ENCODE results near the gene CALCOCO2. TPM values are rescaled to one million over a fixed set of nuclear protein-coding genes. Genes with fewer than 3 reads are reported as not detected.
A peak's percentile ranks its signal among the peaks of the same experiment; 100 is the strongest.
"Not testable (repeated sequence)": the region's sequence is repeated elsewhere in the genome, so short reads cannot be mapped to it uniquely, and the experiment has no call there.

The CALCOCO2 gene
- total RNA-seq, 2 donors from 2014 or later = 112 to 152 TPM

- Histone ChIP-seq H3K4me1 (peaks cover 0 to 84% of the 10 kb centered on the region in 2 donors), H3K27ac (peak overlapping the region; percentile 99 to 100)
- DNase-seq (ENCODE audit: low spot score) = no peak
These were observed 4.1 kb downstream of the CALCOCO2 start for GRCh38 chr17:48834973-48835372.

DNA sequence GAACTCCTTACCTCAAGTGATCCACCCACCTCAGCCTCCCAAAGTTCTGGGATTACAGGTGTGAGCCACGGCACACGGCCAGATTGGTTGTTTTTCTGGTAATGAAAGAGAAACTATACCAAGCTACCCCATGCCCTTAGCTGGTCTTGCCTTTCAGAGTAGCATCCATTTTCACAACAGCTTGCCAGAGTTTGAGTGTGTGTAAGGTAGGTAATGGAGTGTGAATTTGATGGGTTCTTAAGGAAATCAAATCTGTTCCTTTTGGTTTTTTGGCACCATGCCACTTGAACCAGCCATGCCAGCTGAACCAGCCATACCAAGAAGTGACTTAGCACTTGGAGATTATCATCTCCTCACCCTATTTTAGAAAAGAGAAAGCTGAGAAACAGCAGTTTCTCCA is 5.1 kb downstream of the CALCOCO2 start:
- peak overlapping the region; percentile 29 to 100 for H3K27ac ChIP-seq
- H3K4me1 ChIP-seq = peaks cover 0 to 91% of the 10 kb centered on the region in 2 donors
- no peak for TF ChIP-seq CTCF (IDR thresholded peaks at IDR 0.05)
- H3K9me3 ChIP-seq = no peaks in the 10 kb centered on the region
- DNase-seq (ENCODE audit: low spot score) = no peak
- no peaks in the 10 kb centered on the region for H3K27me3 ChIP-seq
- H3K36me3 ChIP-seq = no peaks in the 10 kb centered on the region
- H3K4me3 ChIP-seq = no peak overlapping the region

More at GRCh38 chr17:48834973-48835372, 4.1 kb downstream of the CALCOCO2 start:
- no peaks in the 10 kb centered on the region for H3K27me3 ChIP-seq
- no peaks in the 10 kb centered on the region for H3K9me3 ChIP-seq
- no peak for TF ChIP-seq CTCF (IDR thresholded peaks at IDR 0.05)
- no peaks in the 10 kb centered on the region for H3K36me3 ChIP-seq
- H3K4me3 ChIP-seq = no peak overlapping the region

GRCh38 chr17:48837458-48837857 is 6.6 kb downstream of the CALCOCO2 start:
- Histone ChIP-seq H3K4me1 (peaks cover 0 to 96% of the 10 kb centered on the region in 2 donors), H3K27ac (peak overlapping the region; percentile 16 to 25)
- H3K9me3 ChIP-seq; DNase-seq (ENCODE audit: low spot score); H3K36me3 ChIP-seq; H3K4me3 ChIP-seq; H3K27me3 ChIP-seq: not testable (repeated sequence)

DNA sequence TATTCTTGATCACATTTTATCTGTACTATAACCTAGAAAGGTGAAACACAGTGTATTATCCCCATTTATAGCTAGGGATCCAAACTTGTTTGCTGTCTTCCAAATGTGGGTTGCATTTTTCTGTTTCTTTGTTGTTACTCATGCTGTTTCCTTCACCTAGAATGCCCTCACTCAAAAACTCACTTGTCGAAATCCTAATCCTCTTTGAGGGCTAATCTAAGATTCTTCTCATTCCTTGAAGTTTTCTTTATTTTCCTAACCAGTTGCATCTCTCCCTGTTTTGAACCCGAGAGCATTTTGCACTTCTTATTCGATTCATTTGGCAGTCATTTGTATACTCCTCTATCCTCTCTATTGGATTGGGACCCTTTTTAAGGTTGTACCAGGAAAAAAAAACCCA is 9.6 kb downstream of the CALCOCO2 start:
- TF ChIP-seq CTCF (IDR thresholded peaks at IDR 0.05) = no peak

DNA sequence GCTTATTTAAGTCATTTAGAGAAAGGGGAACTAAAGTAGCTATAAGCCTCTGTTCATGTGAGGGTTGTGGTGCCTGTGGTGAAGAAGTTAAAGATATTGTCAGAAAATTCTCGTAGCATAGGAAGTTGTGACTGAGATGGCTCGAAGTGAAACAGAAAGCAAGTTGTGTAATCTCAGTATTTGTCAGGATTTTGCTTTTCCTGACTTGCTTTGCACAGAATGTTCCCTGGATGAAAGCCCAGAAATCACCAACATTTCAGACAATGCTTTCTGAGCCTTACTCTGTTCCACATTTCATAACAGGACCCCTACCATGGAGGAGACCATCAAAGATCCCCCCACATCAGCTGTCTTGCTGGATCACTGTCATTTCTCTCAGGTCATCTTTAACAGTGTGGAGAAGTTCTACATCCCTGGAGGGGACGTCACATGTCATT is 10.6 kb downstream of the CALCOCO2 start:
- TF ChIP-seq CTCF (IDR thresholded peaks at IDR 0.05) = no peak
- Histone ChIP-seq H3K27ac (peak overlapping the region; percentile 89 to 91), H3K9me3 (no peaks in the 10 kb centered on the region), H3K27me3 (no peaks in the 10 kb centered on the region), H3K4me1 (peaks cover 0 to 82% of the 10 kb centered on the region in 2 donors), H3K4me3 (peak overlapping the region; percentile 10 to 37), H3K36me3 (peaks cover 38% of the 10 kb centered on the region)
- DNase-seq (ENCODE audit: low spot score) = no peak

More for the DNA sequence above, 9.6 kb downstream of the CALCOCO2 start:
- peak overlapping the region in 1 of 2 donors; percentile 37 for H3K4me3 ChIP-seq
- peak overlapping the region; percentile 89 to 91 for H3K27ac ChIP-seq
- peaks cover 29% of the 10 kb centered on the region for H3K36me3 ChIP-seq
- H3K9me3 ChIP-seq = no peaks in the 10 kb centered on the region
- no peak for DNase-seq (ENCODE audit: low spot score)
- H3K4me1 ChIP-seq = peaks cover 0 to 87% of the 10 kb centered on the region in 2 donors
- no peaks in the 10 kb centered on the region for H3K27me3 ChIP-seq

- peaks cover 49% of the 10 kb centered on the region for H3K36me3 ChIP-seq
- H3K27ac ChIP-seq = peak overlapping the region; percentile 89 to 91
- H3K4me3 ChIP-seq = peak overlapping the region in 1 of 2 donors; percentile 37
- TF ChIP-seq CTCF (IDR thresholded peaks at IDR 0.05) = no peak
- H3K27me3 ChIP-seq = no peaks in the 10 kb centered on the region
- H3K4me1 ChIP-seq = peaks cover 0 to 73% of the 10 kb centered on the region in 2 donors
- DNase-seq (ENCODE audit: low spot score) = no peak
- no peaks in the 10 kb centered on the region for H3K9me3 ChIP-seq
These were observed 11.9 kb downstream of the CALCOCO2 start for GRCh38 chr17:48842746-48843145.
